HG03103 (cell line): ENCODE results near the gene CPVL.

Experiments used
- ATAC-seq: cut with Tn5 transposase; IDR thresholded peaks from one replicate; pipeline ENCODE4 v1.9.1; 2021; ENCODE audit warnings: low read depth; ENCODE audit not compliant: unreplicated experiment

CPVL gene

GRCh38 chr7:28954471-28954870 is 191.9 kb downstream of the CPVL start:
- no peak for ATAC-seq

GRCh38 chr7:28953633-28954032 is 192.7 kb downstream of the CPVL start:
- ATAC-seq = no peak
